GM12892 (cell line): ENCODE data around the gene UGT1A10.
"Not testable (repeated sequence)": the region's sequence is repeated elsewhere in the genome, so short reads cannot be mapped to it uniquely, and the experiment has no call there.

ENCODE experiments used
- DNase-seq: peaks from one replicate; pipeline ENCODE4 v3.0.0; 2011; ENCODE audit not compliant: insufficient read length
- FAIRE-seq: peaks from 2 replicates; lab custom pipeline; 2011; peaks lifted over from hg19 to GRCh38; lab: Jason Lieb, UNC
- POLR2A ChIP-seq: IDR thresholded peaks from 2 replicates; pipeline ENCODE4 v1.6.1; 2011; ENCODE audit warnings: low read depth, low read length, control low read depth
- POLR2AphosphoS5 ChIP-seq: IDR thresholded peaks from 2 replicates; pipeline ENCODE4 v1.6.1; 2011; ENCODE audit warnings: low read depth, low read length, control low read depth
- TAF1 ChIP-seq: IDR thresholded peaks from 2 replicates; pipeline ENCODE4 v1.6.1; 2011; ENCODE audit warnings: low read depth, mild to moderate bottlenecking, control low read depth, low read length, borderline replicate concordance

UGT1A10 gene

GRCh38 chr2:233700028-233700635 lies 63.9 kb downstream of the UGT1A10 start:
- FAIRE-seq (no peak), DNase-seq (no peak)
- TF ChIP-seq POLR2AphosphoS5 (no peak), TAF1 (no peak), POLR2A (no peak)

- DNase-seq, FAIRE-seq: not testable (repeated sequence)
These were observed 64.6 kb downstream of the UGT1A10 start for GRCh38 chr2:233700842-233701241.

- DNase-seq (no peak), FAIRE-seq (no peak)
- no peak for TF ChIP-seq POLR2A
- TF ChIP-seq POLR2AphosphoS5 = no peak
- no peak for TF ChIP-seq TAF1
These were observed 66.0 kb downstream of the UGT1A10 start for GRCh38 chr2:233702238-233702637.

- FAIRE-seq (no peak), DNase-seq (no peak)
- TF ChIP-seq TAF1 (no peak), POLR2AphosphoS5 (no peak), POLR2A (no peak)
These were observed 69.8 kb downstream of the UGT1A10 start for GRCh38 chr2:233705911-233706506.

GRCh38 chr2:233706720-233707119 lies 70.5 kb downstream of the UGT1A10 start:
- FAIRE-seq (no peak), DNase-seq (no peak)
- TF ChIP-seq TAF1 (no peak), POLR2A (no peak), POLR2AphosphoS5 (no peak)

GRCh38 chr2:233707940-233708644 lies 71.8 kb downstream of the UGT1A10 start:
- TF ChIP-seq TAF1 = no peak
- TF ChIP-seq POLR2A = no peak
- TF ChIP-seq POLR2AphosphoS5 = no peak
- DNase-seq (no peak), FAIRE-seq (peak; percentile 56)

- no peak for TF ChIP-seq POLR2A
- TF ChIP-seq POLR2AphosphoS5 = no peak
- TF ChIP-seq TAF1 = no peak
- no peak for FAIRE-seq
- DNase-seq = no peak
These were observed 72.7 kb downstream of the UGT1A10 start for GRCh38 chr2:233708942-233709341.

GRCh38 chr2:233711312-233712008 lies 75.2 kb downstream of the UGT1A10 start:
- peak; percentile 85 for FAIRE-seq
- TF ChIP-seq POLR2AphosphoS5 (no peak), POLR2A (no peak), TAF1 (no peak)
- peak; percentile 26 for DNase-seq

GRCh38 chr2:233712611-233713261 lies 76.5 kb downstream of the UGT1A10 start, which contains the start of gene UGT1A5:
TSS of gene UGT1A5 (plus strand) at chr2:233712907. CDS start at chr2:233712992, 85 bp downstream.
- DNase-seq = no peak
- TF ChIP-seq TAF1 (no peak), POLR2A (no peak), POLR2AphosphoS5 (no peak)
- FAIRE-seq = no peak

GRCh38 chr2:233713262-233713615 lies 77.0 kb downstream of the UGT1A10 start:
- FAIRE-seq (no peak), DNase-seq (no peak)
- TF ChIP-seq POLR2AphosphoS5 (no peak), POLR2A (no peak), TAF1 (no peak)

GRCh38 chr2:233714121-233714520 lies 77.9 kb downstream of the UGT1A10 start:
- FAIRE-seq (no peak), DNase-seq (no peak)
- no peak for TF ChIP-seq TAF1

GRCh38 chr2:233718552-233718951 lies 82.3 kb downstream of the UGT1A10 start, which contains the start of gene UGT1A4:
TSS of gene UGT1A4 (plus strand) at chr2:233718736. CDS start at chr2:233718821, 85 bp downstream.
- FAIRE-seq = no peak
- no peak for DNase-seq
- TF ChIP-seq POLR2A (no peak), TAF1 (no peak), POLR2AphosphoS5 (no peak)
